Prostate gland (tissue), 1 donor: ENCODE measurements around the gene RBFOX2.

ENCODE experiments used
- POLR2A ChIP-seq: fragments of 450-650 bp; IDR thresholded peaks from one replicate; pipeline ENCODE4 v1.6.1; 2016; ENCODE audit warnings: antibody characterized with exemption, mild to moderate bottlenecking
- POLR2AphosphoS5 ChIP-seq: sonication (generic); formaldehyde crosslinking; IDR thresholded peaks from one replicate; pipeline ENCODE4 v1.6.1; 2017; ENCODE audit warnings: antibody characterized with exemption

DNA sequence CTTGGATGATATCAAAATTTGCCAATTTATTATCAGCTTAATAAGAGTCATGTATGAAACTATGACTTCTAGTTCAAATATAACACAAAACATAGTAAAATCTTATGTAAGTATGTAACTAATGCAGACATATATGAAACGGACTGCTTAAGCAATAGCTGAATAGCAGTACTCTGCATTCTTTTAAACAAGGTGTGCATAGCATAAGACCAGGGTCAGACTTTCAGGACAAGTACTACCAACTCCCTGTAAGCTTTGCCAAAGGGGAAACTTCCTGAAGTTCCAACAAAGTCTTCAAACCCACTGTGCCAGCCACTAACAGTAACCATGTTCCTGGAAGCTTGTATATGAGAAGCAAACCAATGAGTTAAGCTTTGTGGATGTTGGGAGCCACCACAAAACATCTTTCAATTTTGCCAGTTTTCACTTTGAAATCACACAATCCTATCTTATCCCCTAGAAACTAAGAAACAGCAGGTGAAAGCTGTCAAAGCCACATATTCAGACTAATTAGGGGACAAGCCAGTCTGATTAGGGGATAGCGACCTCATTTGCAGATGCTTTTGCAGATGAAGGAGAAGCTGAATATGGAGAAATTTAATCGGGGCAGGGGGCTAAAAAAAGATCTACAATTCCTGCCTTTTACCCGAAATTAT, 13.3 kb downstream of the RBFOX2 start:
- TF ChIP-seq POLR2AphosphoS5 (no peak), POLR2A (no peak)
